ENCODE measurements around the gene TMBIM6. TPM values are rescaled to one million over a fixed set of nuclear protein-coding genes. Genes with fewer than 3 reads are reported as not detected.
"Not testable (repeated sequence)": the region's sequence is repeated elsewhere in the genome, so short reads cannot be mapped to it uniquely, and the experiment has no call there.

TMBIM6 gene, protein sequence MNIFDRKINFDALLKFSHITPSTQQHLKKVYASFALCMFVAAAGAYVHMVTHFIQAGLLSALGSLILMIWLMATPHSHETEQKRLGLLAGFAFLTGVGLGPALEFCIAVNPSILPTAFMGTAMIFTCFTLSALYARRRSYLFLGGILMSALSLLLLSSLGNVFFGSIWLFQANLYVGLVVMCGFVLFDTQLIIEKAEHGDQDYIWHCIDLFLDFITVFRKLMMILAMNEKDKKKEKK
- polyA plus RNA-seq (2013, experiment 1 of 2; ENCODE audit: insufficient read length) = 413 TPM
- polyA plus RNA-seq (2013, experiment 2 of 2; ENCODE audit: insufficient read length) = 394 TPM

DNA sequence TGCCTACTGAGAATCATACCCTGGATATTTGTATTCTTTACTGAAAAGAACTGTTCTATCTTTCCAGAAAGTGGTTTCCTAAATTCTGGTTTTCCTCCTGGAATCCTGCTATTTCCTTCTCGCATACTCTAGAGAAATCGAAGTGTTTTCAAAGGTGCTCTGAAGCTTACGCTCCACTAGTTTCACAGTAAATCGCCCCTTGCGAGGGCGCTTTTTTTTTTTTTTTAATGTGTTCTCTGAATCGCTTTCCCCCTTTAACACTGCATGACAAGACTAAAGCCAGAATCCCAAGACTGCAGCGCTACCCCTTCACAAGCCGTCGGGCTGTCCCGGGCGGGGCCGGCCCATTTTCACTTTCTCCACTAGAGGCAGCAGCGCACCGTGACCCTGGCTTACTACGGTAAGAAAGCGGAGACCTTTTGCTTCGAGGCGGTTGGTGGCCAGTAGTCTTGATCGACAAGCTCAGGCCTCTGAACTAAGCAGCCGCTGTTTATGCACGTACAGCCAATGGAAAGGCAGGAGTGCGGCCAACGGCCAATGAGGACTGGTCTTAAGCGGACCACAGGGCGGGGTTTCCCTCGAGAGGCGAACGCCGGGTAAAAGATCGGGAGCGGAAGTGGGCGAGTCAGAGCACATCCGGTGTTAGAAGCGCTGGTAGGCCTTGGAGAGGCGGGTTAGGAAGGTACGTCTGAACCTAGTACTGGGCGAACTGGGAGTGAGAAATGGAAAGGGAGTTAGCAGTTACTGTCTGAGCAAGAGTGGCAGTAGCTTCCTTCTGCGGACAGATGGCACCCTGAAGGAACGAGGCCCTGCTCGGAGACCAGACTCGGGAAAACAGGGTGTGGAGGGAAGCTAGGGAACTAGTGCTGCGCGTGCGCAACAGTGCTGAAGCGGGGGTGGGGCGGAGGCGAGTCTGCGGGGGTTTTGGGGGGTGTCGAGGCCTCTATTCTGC is at the start of gene TMBIM6:
Gene TMBIM6 (plus strand): TSS at position 628 of the 952 bp plus-strand sequence. CDS start 10,937 bp downstream, outside the sequence.
- peak; percentile 100 for DNase-seq

- no peak for DNase-seq
Measured at GRCh38 chr12:49692851-49693250, 48.5 kb upstream of the TMBIM6 start.

DNA sequence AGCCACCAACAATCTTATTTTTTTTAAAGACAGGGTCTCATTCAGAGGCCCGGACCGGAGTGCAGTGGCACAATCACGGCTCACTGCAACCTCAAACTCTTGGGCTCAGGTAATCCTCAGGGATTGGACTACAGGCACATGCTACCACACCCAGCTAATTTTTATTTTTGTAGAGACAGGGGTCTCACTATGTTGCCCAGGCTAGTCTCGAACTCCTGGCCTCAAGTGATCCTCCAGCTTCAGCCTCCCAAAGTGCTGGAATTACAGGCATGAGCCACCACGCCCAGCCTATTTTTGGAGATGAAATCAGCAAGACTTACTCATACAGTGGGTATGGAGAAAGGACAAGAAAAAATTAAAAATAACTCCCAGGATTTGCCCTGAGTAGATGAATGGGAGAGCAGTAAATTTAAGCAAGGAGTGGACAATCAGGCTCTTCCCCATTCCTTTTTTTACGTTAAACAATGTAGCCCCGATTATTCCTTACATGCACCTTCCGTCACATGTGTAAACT is 47.4 kb upstream of the TMBIM6 start:
- no peak for DNase-seq

- DNase-seq = no peak
Measured at GRCh38 chr12:49696723-49697122, 44.6 kb upstream of the TMBIM6 start.

DNA sequence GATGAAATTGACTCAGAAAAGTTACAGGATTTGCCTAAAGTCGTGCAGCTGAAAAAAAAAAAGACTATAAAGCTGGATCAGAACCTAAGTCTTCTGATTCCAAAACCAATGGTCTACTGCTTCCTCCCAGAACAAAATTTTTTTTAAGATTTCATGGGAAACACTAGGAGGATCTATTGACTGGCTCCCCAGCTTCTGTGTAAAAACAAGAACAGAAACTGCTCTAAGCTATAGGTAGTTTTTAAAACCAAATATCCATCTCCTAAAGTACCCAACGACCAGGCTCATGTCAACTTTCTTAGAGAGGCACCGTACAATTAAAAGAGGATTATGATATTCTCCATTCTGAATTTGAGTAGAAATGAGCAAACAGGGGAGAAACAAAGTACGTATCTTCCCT is 43.5 kb upstream of the TMBIM6 start:
- DNase-seq = no peak

GRCh38 chr12:49698619-49699545 is 42.5 kb upstream of the TMBIM6 start:
- peak; percentile 53 for DNase-seq

- no peak for DNase-seq
Measured at GRCh38 chr12:49702009-49702408, 39.3 kb upstream of the TMBIM6 start.

- DNase-seq = no peak
Measured at GRCh38 chr12:49702676-49703215, 38.6 kb upstream of the TMBIM6 start.

DNA sequence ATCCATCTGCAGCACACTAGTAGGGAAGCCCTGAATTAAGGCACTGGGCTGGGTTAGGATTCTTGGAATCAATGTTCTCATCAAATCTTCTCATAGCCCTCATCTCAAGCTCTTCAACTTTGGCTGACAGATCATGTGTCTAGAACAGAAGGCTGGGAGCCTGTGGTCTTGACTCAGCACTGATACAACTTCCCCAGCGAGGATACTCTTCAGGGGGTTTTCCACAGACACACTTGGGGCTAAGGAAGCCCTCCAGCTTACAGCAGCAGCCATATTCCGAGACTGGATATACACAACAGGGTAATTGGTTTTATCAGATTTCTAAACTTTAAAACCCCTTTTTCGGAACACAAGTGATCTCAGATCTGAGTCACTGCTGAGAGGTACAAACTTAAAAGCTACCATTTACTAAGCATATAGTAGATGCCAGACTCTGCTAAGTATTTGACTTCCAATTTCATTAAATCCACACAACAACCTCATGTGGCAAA is 37.7 kb upstream of the TMBIM6 start:
- DNase-seq = peak; percentile 87

- DNase-seq = peak; percentile 76
Measured at GRCh38 chr12:49705479-49706134, 35.8 kb upstream of the TMBIM6 start.

DNA sequence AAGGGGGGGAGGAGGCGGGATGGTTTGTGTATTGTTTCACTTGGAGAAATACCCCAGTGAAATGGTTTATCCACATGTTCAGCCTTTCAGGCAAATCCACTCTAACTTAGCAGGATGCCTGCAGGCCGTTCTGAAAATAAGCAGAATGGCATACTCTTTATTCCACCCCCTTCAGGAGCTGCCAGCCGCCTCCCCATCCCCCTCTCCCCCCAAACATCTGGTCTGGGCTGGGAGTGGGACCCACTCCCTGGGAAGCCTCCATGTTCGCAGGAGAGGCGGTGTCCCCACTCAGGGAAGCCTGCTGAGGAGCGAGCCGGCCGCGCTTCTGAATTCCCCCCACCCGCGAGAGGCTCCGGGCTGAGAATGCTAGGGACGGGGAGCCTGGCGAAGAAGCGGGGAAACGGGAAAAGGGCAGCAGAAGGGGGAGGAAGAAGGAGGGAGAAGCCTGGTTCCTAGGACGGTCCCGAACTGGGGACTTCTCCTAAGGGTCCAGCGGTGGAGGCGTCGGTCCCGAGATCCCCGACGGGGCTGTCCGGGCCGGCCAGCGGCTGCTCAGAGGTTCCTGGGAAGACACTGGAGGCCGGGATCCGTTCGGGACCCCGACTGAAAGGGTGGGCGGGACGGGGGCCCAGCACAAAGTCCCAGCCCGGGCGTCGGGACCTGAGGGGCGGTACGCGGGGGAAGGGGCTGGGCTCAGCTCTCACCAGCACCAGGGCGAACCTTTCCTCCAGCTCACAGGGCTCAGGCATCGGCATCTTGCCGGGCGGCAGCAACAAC is 34.8 kb upstream of the TMBIM6 start:
- DNase-seq = peak; percentile 30

GRCh38 chr12:49707128-49707811 is 34.1 kb upstream of the TMBIM6 start, which contains the start of gene FMNL3:
Gene FMNL3 (minus strand): TSS chr12:49707405. CDS start chr12:49707180, 225 bp downstream.
- peak; percentile 97 for DNase-seq

GRCh38 chr12:49707812-49708147 is 33.6 kb upstream of the TMBIM6 start:
- DNase-seq = no peak

DNA sequence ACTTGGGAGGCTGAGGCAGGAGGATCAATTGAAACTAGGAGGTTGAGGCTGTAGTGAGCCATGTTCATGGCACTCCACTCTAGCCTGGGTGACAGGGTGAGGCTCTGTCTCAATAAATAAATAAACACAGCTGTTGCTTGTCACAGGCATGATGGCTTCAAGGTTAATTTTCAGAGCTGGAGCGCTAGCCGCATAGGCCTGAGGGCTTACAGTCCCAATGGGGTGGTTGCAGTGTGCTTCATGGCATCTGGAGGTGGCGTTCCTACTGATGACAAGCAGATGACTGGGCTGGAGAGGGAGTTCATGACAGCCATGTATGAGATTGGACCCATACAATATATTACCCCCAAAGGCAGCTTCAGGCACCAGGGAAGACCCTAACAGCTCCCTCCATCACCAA is 32.5 kb upstream of the TMBIM6 start:
- no peak for DNase-seq

DNA sequence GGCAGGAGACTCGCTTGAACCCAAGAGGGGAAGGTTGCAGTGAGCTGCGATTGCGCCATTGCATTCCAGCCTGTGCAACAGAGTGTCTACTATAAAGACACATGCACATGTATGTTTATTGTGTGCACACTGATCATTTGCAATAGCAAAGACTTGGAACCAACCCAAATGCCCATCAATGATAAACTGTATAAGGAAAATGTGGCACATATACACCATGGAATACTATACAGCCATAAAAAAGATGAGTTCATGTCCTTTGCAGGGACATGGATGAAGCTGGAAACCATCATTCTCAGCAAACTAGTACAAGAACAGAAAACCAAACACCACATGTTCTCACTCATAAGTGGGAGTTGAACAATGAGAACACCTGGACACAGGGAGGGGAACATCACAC is 27.4 kb upstream of the TMBIM6 start:
- not testable (repeated sequence) for DNase-seq

- DNase-seq = no peak
Measured at GRCh38 chr12:49716553-49716952, 24.8 kb upstream of the TMBIM6 start.

DNA sequence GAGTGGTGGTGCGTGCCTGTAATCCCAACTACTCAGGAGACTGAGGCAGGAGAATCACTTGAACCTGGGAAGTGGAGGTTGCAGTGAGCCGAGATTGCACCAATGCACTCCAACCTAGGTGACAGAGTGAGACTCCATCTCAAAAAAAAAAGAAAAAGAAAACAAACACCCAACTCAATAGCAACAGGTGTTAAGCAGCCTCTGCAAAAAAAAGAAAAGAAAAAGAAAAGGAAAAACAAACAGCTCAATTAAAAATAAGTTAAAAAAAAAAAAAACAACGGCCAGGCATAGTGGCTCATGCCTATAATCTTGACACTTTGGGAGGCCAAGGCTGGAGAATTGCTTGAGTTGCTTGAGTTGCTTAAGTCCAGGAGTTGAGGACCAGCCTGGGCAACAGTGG is 23.6 kb upstream of the TMBIM6 start:
- DNase-seq = not testable (repeated sequence)

DNA sequence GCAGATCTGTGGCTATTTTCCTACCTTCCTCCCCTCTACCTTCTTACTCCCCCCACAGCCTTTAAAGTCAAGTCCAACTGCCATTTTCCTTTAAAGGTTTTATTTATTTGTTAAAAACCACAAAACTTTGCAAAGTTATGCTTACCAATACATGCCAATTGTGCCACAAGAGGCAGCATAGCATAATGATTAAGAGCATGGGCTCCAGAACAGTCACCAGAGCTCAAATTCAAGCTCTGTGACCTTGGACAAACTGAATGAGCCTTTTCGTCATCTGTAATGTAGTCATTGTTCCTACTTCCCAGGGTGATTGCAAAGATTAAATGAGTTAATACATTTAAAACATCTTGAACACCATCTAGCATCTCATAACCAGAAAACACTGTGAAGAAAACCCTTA is 21.1 kb upstream of the TMBIM6 start:
- DNase-seq = no peak

DNA sequence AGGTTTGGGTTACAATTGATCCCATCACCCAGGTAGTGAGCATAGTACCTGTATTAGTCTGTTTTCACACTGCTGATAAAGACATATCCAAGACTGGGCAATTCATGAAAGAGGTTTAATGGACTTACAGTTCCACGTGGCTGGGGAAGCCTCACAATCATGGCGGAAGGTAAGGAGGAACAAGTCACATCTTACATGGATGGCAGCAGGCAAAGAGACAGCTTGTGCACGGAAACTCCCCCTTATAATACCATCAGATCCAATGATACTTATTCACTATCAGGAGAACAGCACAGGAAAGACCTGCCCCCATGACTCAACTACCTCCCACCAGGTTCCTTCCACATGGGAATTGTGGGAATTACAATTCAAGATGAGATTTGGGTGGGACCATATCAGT is 20.0 kb upstream of the TMBIM6 start:
- DNase-seq = not testable (repeated sequence)

DNA sequence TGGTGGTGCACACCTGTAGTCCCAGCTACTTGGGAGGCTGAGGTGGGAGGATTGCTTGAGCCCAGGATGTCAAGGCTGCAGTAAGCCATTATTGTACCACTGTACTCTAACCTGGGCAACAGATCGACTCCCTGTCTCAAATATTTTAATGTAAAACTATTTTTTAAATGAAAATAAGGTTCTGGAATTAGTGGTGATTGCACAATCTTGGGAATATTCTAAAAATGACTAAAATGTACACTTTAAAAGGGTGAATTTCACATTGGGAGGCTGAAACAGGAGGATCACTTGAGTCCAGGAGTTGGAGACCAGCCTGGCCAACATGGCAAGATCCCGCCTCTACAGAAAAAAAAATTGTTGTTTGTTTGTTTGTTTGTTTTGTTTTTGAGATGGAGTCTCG is 12.9 kb upstream of the TMBIM6 start:
- no peak for DNase-seq

Measured in fibroblast of skin of abdomen (primary cell).